HG03139 (cell line): ENCODE results near the gene TMEM87B.
"Not testable (repeated sequence)": the region's sequence is repeated elsewhere in the genome, so short reads cannot be mapped to it uniquely, and the experiment has no call there.

Experiments used
- ATAC-seq: cut with Tn5 transposase; IDR thresholded peaks from one replicate; pipeline ENCODE4 v1.9.1; 2021; ENCODE audit not compliant: unreplicated experiment

Gene TMEM87B

GRCh38 chr2:112065486-112065885, 10.4 kb downstream of the TMEM87B start:
- no peak for ATAC-seq

DNA sequence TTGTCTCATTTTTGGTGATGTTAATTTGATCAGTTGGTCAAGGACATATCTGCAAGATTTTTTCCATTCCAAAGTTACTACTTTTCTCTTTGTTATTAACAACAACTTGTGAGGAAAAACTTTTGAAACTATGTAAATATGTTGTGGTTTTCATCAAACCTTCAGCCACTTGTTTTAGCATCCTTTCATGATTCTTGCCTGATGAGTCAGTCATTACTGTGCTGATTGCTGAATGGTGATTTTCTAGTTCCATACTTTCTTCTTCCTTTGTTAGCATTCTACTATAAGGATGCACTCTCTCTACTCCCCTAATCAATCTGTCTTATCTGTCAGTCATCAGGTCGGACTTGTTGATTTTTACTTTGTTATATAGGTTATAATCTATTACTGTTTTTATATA, 10.9 kb downstream of the TMEM87B start:
- ATAC-seq, result no peak

DNA sequence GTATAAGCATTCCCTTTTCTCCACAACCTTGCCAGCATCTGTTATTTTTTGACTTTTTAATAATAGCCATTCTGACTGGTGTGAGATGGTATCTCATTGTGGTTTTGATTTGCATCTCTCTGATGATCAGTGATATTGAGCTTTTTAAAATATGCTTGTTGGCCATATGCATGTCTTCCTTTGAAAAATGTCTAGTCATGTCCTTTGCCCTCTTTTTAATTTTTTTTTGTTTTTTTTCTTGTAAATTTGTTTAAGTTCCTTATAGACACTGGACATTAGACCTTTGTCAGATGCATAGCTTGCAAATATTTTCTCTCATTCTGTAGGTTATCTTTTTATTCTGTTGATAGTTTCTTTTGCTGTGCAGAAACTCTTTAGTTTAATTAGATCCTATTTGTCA, 14.7 kb downstream of the TMEM87B start:
- not testable (repeated sequence) for ATAC-seq

DNA sequence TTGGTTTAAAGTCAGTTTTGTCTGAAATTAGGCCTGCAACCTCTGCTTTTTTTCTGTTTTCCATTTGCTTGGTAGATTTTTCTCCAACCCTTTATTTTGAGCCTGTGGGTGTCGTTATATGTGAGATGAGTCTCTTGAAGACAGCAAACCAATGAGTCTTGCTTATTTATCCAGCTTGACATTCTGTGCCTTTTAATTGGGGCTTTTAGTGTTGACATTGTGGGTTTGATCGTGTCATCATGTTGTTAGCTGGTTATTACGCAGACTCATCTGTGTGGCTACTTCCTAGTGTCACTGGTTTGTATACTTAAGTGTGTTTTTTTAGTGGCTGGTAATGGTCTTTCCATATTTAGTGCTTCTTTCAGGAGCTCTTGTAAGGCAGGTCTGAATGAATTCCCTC, 18.8 kb downstream of the TMEM87B start:
- ATAC-seq, result no peak

DNA sequence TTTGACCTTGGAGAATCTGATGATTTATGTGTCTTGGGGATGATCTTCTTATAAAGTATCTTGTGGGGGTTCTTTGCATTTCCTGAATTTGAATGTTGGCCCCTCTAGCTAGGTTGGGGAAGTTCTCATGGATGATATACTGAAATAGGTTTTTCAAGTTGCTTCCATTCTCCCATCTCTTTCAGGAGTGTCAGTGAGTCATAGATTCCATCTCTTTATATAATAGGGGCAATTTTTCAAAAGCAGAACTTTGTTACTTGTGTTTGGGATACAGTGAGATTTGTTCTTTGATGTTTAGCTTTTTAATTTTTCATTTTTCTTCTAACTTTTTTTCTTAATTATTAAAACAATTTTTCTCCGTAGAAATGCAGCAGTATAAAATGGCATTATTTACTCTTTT, 19.4 kb downstream of the TMEM87B start:
- ATAC-seq, result no peak

DNA sequence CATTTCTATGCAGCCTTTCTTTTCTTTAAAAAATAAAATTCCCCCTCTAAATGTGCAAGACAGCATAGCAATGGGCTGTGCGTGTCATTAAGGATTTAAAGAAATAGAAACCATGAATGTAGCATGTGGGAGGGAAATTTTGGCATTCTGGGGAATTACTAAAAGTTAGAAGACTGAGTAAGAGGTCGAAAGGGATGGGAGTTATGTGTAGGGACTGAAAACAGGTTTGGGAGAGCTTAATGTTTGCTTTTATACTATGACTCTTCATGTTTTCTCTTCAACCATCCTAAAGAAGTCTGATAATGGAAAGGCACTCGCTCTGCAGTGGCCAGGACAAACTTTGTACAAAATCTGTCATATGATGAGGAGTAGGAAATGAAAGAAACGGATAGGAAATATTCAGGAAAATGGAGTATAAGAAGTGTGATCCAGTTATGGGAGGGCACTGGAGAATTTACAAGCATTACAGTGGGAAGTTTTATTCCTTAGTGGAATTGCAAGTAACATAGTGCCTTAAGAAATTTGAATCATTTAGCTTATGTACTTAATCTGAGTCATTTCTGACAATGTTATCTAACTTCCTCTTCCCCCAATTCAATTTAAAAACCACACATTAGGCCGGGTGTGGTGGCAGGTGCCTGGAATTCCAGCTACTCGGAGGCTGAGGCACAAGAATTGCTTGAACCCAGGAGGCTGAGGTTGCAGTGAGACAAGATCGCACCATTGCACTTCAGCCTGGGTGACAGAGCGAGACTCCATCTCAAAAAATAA, 20.6 kb downstream of the TMEM87B start:
- no peak for ATAC-seq

- no peak for ATAC-seq
Measured at GRCh38 chr2:112077814-112078213, 22.7 kb downstream of the TMEM87B start.

GRCh38 chr2:112081262-112081661, 26.2 kb downstream of the TMEM87B start:
- no peak for ATAC-seq

GRCh38 chr2:112084689-112085374, 29.8 kb downstream of the TMEM87B start:
- ATAC-seq, result no peak

- no peak for ATAC-seq
Measured at GRCh38 chr2:112085375-112085730, 30.3 kb downstream of the TMEM87B start.

- ATAC-seq, result no peak
Measured at GRCh38 chr2:112085916-112086669, 31.0 kb downstream of the TMEM87B start.

- no peak for ATAC-seq
Measured at GRCh38 chr2:112087346-112088020, 32.4 kb downstream of the TMEM87B start.

GRCh38 chr2:112089375-112089774, 34.3 kb downstream of the TMEM87B start:
- ATAC-seq, result no peak

DNA sequence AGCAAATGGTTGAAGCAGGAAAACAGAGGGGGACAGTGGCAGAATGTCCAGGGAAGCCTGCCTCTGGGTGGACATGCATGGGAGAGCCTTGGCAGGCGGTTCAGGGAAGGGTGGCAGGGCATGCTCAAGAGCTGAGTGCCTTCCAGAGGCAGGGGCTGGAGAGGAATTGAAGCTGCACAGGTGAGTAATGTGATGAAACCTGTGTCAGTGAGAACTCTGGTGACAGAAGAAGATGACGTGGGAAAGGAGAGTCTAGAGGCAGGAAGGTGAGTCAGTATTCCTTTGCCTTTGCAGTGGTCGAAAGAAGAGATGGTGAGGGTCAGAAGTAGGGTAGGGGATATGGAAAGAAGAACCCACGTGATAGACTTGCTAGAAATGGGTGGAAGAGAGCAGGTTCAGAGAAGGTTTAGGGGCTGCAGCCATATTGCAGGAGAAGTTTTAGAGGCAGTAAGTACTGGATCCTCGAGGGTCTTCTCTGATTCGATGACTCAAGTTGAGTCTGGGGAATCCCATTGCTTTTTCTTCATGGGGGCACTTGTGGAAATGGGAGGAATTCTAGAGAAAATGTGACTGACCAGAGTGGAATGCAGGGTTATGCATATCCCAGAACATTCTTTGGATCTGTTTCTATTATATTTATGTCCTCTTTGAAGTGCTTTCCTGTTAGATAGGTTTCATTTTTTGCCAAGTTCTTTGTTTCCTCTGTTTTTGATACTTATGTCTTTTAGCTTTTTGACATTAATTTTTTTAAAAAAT, 37.4 kb downstream of the TMEM87B start:
- ATAC-seq, result no peak

- no peak for ATAC-seq
Measured at GRCh38 chr2:112093216-112093615, 38.1 kb downstream of the TMEM87B start.

GRCh38 chr2:112095681-112096080, 40.6 kb downstream of the TMEM87B start:
- no peak for ATAC-seq

- no peak for ATAC-seq
Measured at GRCh38 chr2:112096098-112096497, 41.0 kb downstream of the TMEM87B start.

DNA sequence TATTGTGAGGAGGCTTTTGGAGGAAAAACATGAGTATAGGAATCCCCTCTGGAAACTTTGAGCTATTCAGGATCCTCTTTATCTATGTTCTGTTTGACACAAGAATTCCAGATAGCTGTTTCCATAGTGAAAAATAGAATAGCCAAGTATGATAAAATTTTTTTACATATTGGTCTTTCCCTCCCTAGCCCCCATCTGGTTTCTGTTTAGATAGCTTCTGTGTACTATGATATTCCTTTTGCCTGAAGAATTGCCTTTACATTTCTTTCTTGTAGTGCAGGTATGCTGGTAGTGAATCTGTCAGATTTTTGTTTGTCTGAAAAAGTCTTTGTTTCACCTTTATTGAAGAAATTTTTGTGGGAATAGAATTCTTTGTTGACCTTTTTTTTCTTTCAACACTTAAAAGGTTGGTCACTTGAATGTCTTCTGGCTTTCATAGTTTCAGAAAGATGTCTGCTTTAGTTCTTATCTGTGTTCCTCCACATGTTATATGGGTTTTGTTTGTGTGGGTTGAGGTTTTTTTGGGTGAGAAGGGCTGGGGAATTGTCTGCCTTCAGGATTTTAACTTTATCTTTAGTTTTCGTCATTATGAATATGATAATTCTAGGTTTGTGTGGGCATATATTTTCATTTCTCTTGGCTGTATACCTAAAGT, 53.2 kb downstream of the TMEM87B start:
- no peak for ATAC-seq

DNA sequence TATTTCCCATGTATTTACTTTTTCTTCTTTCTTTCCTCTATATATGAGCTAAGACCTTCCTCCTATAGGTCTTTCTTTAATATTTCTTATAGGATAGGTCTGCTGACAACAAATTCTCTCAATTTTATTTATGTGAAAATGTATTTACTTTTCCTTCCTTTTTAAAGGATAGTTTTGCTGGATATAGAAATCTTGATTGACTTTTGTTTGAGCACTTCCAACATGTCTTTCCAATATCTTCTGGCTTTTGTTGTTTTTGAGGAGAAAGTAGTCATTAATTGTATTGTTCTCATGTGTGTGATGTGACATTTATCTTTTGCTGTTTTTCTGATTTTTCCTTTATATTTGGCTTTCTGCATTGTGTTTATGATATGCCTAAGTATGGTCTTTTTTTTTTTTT, 54.2 kb downstream of the TMEM87B start:
- ATAC-seq, result no peak

GRCh38 chr2:112110966-112111365, 55.9 kb downstream of the TMEM87B start:
- no peak for ATAC-seq
